HEK293 (cell line): ENCODE results near the gene DLX4.

Source experiments
- KLF7 ChIP-seq: fragments of 450-650 bp; formaldehyde crosslinking; IDR thresholded peaks from 2 replicates; pipeline ENCODE4 v1.5.1; 2016; ENCODE audit warnings: missing biosample characterization, missing genetic modification characterization, borderline replicate concordance
- PRDM10 ChIP-seq: fragments of 450-650 bp; formaldehyde crosslinking; IDR thresholded peaks from 2 replicates; pipeline ENCODE4 v1.5.1; 2016; ENCODE audit warnings: missing biosample characterization, missing genetic modification characterization
- YY1 ChIP-seq: fragments of 450-650 bp; formaldehyde crosslinking; IDR thresholded peaks from 2 replicates; pipeline ENCODE4 v1.5.1; 2018; ENCODE audit warnings: missing biosample characterization, missing genetic modification characterization
- ZNF146 ChIP-seq: fragments of 450-650 bp; formaldehyde crosslinking; IDR thresholded peaks from 2 replicates; pipeline ENCODE4 v1.5.1; 2016; ENCODE audit warnings: missing biosample characterization, missing genetic modification characterization
- ZNF175 ChIP-seq: fragments of 450-650 bp; formaldehyde crosslinking; IDR thresholded peaks from 2 replicates; pipeline ENCODE4 v1.5.1; 2016; ENCODE audit warnings: missing biosample characterization, missing genetic modification characterization
- ZNF350 ChIP-seq: fragments of 450-650 bp; formaldehyde crosslinking; IDR thresholded peaks from 2 replicates; pipeline ENCODE4 v1.5.0; 2017; ENCODE audit warnings: missing biosample characterization, mild to moderate bottlenecking, missing genetic modification characterization
- TF ChIP-seq, protein P1 (sequence below): fragments of 450-650 bp; formaldehyde crosslinking; IDR thresholded peaks from 2 replicates; pipeline ENCODE4 v1.5.1; 2016; ENCODE audit warnings: missing biosample characterization, missing genetic modification characterization
- TF ChIP-seq, protein P2 (sequence below): fragments of 450-650 bp; IDR thresholded peaks from 2 replicates; pipeline ENCODE4 v1.5.1; 2018; ENCODE audit warnings: missing biosample characterization, missing genetic modification characterization
- TF ChIP-seq, protein P3 (sequence below): fragments of 450-650 bp; formaldehyde crosslinking; IDR thresholded peaks from 2 replicates; pipeline ENCODE4 v1.5.1; 2017; ENCODE audit warnings: missing biosample characterization, mild to moderate bottlenecking, missing genetic modification characterization, moderate library complexity

DNA sequence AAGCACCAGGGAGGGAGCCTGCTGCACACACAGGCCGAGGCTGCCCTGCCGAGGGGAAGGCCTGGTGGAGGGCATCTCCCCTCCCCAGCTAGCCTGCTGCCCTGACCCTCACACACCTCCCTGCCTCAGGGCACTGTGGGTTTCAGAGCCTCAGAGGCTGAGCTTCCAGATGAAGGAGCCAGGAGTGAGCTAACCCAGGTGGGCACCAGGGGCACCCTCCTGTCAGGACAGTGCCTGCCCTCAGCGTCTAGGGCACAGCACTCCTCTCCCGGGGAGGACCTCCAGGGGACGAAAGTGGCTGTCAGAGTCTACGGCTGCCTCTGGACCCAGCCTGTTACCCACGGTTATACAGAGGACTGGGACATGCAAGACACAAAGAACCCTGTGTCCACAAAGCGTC is 22.8 kb upstream of the DLX4 start:
- no peak for TF ChIP-seq ZNF350
- TF ChIP-seq, protein P1, sequence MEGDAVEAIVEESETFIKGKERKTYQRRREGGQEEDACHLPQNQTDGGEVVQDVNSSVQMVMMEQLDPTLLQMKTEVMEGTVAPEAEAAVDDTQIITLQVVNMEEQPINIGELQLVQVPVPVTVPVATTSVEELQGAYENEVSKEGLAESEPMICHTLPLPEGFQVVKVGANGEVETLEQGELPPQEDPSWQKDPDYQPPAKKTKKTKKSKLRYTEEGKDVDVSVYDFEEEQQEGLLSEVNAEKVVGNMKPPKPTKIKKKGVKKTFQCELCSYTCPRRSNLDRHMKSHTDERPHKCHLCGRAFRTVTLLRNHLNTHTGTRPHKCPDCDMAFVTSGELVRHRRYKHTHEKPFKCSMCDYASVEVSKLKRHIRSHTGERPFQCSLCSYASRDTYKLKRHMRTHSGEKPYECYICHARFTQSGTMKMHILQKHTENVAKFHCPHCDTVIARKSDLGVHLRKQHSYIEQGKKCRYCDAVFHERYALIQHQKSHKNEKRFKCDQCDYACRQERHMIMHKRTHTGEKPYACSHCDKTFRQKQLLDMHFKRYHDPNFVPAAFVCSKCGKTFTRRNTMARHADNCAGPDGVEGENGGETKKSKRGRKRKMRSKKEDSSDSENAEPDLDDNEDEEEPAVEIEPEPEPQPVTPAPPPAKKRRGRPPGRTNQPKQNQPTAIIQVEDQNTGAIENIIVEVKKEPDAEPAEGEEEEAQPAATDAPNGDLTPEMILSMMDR (tag by site-specific recombination) = no peak
- TF ChIP-seq YY1 = no peak
- TF ChIP-seq PRDM10 = no peak
- no peak for TF ChIP-seq ZNF146 (tag by site-specific recombination)
- TF ChIP-seq, protein P2, sequence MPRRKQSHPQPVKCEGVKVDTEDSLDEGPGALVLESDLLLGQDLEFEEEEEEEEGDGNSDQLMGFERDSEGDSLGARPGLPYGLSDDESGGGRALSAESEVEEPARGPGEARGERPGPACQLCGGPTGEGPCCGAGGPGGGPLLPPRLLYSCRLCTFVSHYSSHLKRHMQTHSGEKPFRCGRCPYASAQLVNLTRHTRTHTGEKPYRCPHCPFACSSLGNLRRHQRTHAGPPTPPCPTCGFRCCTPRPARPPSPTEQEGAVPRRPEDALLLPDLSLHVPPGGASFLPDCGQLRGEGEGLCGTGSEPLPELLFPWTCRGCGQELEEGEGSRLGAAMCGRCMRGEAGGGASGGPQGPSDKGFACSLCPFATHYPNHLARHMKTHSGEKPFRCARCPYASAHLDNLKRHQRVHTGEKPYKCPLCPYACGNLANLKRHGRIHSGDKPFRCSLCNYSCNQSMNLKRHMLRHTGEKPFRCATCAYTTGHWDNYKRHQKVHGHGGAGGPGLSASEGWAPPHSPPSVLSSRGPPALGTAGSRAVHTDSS (tag by site-specific recombination) = no peak
- no peak for TF ChIP-seq ZNF175 (tag by site-specific recombination)
- TF ChIP-seq KLF7 (tag by site-specific recombination) = no peak
- TF ChIP-seq, protein P3, sequence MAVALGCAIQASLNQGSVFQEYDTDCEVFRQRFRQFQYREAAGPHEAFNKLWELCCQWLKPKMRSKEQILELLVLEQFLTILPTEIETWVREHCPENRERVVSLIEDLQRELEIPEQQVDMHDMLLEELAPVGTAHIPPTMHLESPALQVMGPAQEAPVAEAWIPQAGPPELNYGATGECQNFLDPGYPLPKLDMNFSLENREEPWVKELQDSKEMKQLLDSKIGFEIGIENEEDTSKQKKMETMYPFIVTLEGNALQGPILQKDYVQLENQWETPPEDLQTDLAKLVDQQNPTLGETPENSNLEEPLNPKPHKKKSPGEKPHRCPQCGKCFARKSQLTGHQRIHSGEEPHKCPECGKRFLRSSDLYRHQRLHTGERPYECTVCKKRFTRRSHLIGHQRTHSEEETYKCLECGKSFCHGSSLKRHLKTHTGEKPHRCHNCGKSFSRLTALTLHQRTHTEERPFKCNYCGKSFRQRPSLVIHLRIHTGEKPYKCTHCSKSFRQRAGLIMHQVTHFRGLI = no peak
